ENCODE data around the gene CASD1.

GRCh38 chr7:94576316-94576715, 66.7 kb downstream of the CASD1 start:
- TF ChIP-seq CTCF (IDR thresholded peaks at IDR 0.05 in 2 of 3, conservative IDR thresholded peaks at IDR 0.05 in 1 of 3; ENCODE audit: control insufficient read depth in 2 of 3, extremely low read depth in 1 of 3, insufficient read depth in 1 of 3, low read depth in 3 of 3, low read length in 3 of 3): no peak
- TF ChIP-seq SREBF2 (IDR thresholded peaks at IDR 0.05; ENCODE audit: low read length): no peak
- TF ChIP-seq ATF3 (IDR thresholded peaks at IDR 0.05; ENCODE audit: borderline replicate concordance, extremely low read depth, low read depth, low read length): no peak
- TF ChIP-seq HSF1 (IDR thresholded peaks at IDR 0.05; ENCODE audit: low read depth, low read length): no peak
- no peak for TF ChIP-seq JUNB (IDR thresholded peaks at IDR 0.05)
- no peak for TF ChIP-seq POLR2AphosphoS5 (IDR thresholded peaks at IDR 0.05; ENCODE audit: low read length)
- no peak for TF ChIP-seq YY1 (IDR thresholded peaks at IDR 0.05; ENCODE audit: low read depth, low read length)
- TF ChIP-seq RCOR1 (conservative IDR thresholded peaks at IDR 0.05; ENCODE audit: low read depth, low read length): no peak
- TF ChIP-seq BCL11A (IDR thresholded peaks at IDR 0.05; ENCODE audit: low read depth, low read length): no peak
- TF ChIP-seq NRF1 (conservative IDR thresholded peaks at IDR 0.05; ENCODE audit: low read depth, low read length): no peak
- no peak for TF ChIP-seq POLR2A (IDR thresholded peaks at IDR 0.05; ENCODE audit: low read depth, low read length)
- TF ChIP-seq ZNF622 (IDR thresholded peaks at IDR 0.05): no peak
- no peak for TF ChIP-seq CHD2 (IDR thresholded peaks at IDR 0.05; ENCODE audit: borderline replicate concordance, low read depth, low read length)
- no peak for TF ChIP-seq BCLAF1 (IDR thresholded peaks at IDR 0.05)

Measured in GM12878 (cell line).